GM10847 (cell line): Measurements from ENCODE around the gene KPNA6.
A peak's percentile ranks its signal among the peaks of the same experiment; 100 is the strongest.

Experiments used
- POLR2A ChIP-seq: IDR thresholded peaks from 2 replicates; pipeline ENCODE4 v1.6.1; 2011; ENCODE audit not compliant: insufficient read length; ENCODE audit errors: extremely low read depth

The KPNA6 gene

GRCh38 chr1:32179193-32179442 is 71.3 kb downstream of the KPNA6 start:
- TF ChIP-seq POLR2A: no peak

GRCh38 chr1:32179443-32180185 is 71.8 kb downstream of the KPNA6 start, which contains the start of gene TXLNA:
Gene TXLNA, plus strand, starts transcription at chr1:32179675. Its CDS starts 671 bp downstream, at chr1:32180346.
- peak; percentile 84 for TF ChIP-seq POLR2A

GRCh38 chr1:32180186-32181060 is 72.6 kb downstream of the KPNA6 start:
- no peak for TF ChIP-seq POLR2A

- TF ChIP-seq POLR2A: no peak
Measured at GRCh38 chr1:32181065-32181464, 73.2 kb downstream of the KPNA6 start.

GRCh38 chr1:32181563-32181962 is 73.7 kb downstream of the KPNA6 start:
- TF ChIP-seq POLR2A: no peak

- no peak for TF ChIP-seq POLR2A
Measured at GRCh38 chr1:32182060-32182459, 74.2 kb downstream of the KPNA6 start.

GRCh38 chr1:32184650-32185049 is 76.8 kb downstream of the KPNA6 start:
- no peak for TF ChIP-seq POLR2A

GRCh38 chr1:32186077-32186476 is 78.2 kb downstream of the KPNA6 start:
- no peak for TF ChIP-seq POLR2A

- no peak for TF ChIP-seq POLR2A
Measured at GRCh38 chr1:32186491-32186890, 78.6 kb downstream of the KPNA6 start.

- no peak for TF ChIP-seq POLR2A
Measured at GRCh38 chr1:32187850-32188249, 80.0 kb downstream of the KPNA6 start.

GRCh38 chr1:32192220-32192948 is 84.5 kb downstream of the KPNA6 start:
- no peak for TF ChIP-seq POLR2A

GRCh38 chr1:32194984-32195383 is 87.1 kb downstream of the KPNA6 start:
- TF ChIP-seq POLR2A: no peak

- no peak for TF ChIP-seq POLR2A
Measured at GRCh38 chr1:32195531-32195930, 87.7 kb downstream of the KPNA6 start.

- TF ChIP-seq POLR2A: no peak
Measured at GRCh38 chr1:32195972-32196823, 88.3 kb downstream of the KPNA6 start.

- no peak for TF ChIP-seq POLR2A
Measured at GRCh38 chr1:32197074-32197473, 89.2 kb downstream of the KPNA6 start.
